Amniotic epithelial cell (primary cell): ENCODE results near the gene GALNT1.

Source experiments
- DNase-seq: peaks from one replicate; pipeline ENCODE4 v3.0.0-alpha.2; 2010; ENCODE audit warnings: low read depth

Gene GALNT1

DNA sequence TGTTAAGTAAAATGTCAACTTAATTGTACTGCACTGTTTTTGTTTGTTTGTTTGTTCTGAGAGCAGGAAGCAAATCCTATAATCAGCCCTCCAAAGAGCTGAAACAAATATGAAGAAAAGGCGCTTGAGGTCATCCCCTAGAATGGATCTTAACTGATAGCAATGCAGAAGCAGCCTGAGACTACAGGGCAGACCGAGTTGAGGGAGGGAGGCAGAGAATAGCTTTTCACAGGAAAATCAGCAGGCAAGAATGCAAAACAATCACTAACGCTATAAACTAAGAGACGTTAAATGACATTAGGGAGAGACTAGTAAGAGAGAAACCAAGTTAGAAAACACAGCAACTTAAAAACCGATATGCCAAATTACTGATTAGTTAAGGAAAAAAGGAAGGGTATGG is 37.2 kb downstream of the GALNT1 start:
- DNase-seq = peak; percentile 22

DNA sequence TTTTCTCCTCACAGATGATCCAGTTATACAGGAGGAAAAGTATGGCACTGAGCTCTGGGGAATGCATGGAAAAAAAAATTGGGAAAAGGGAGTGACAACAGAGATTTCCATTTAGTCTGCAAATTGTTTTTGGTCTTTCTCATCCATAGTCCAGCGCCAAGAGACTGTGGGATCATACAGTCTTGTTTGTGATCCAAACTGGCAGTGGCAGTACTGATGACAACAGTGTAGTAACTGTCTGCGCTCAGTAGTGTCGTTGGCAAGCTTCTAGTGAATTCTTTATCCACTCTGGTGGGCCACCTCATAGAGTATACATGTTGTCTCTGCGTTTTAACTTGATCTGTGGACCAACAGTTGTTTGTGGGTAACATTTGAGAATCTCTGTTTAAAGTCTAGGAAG is 37.9 kb downstream of the GALNT1 start:
- DNase-seq = no peak

DNA sequence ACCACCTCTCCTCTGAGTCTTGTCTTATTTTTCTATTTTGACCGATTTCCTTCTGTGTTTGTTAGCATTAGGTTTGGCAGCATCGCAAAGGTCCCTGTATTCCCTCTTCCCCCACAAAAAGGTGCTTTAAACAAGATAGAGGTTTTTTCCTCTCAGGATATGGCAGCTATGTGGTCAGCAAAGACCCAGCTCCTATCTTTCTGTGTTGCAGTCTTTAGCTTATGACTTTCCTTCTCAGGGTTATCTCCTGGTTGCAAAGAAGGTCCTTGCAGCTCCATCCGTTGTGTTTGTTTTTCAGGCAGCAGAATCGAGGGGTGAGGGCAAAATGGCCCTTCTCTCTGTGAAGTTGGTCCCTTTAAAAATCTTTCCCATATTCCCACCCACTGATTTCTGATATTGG is 38.4 kb downstream of the GALNT1 start:
- no peak for DNase-seq

DNA sequence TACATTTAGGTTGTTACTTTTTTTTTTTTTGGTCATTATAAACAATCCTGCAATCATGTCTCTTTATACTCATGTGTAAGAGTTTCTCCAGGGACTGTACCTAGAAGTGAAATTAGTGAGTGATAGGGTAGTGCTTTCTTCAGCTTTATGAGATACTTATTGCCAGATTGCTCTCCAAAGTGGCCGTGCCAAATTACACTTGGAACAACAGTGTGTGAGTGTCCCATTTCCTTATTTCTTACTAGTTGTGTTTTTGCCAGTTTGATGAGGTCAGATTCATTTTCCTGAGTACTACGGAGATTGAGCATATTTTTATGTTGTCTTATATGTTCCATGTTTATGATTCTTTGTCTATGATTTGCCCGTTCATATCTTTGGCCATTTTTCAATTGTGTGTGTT is 39.2 kb downstream of the GALNT1 start:
- no peak for DNase-seq

DNA sequence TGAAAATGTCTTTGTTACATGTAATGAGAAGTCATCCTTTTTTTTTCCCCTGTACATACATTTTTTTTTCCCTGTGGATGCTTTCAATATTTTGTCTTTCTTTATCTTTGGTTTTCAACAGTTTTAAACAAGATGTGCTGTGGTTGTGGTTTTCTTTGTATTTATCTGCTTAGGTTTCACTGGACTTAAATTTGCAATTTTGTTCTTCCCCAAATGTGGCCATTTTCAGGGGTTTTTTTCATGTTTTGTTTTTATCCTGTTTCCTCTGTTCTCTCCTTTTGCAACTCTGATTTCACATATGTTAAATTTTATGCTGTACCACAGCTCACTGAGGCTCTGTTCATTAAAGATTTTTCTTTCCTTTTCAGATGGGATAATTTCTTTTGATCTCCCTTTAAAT is 41.7 kb downstream of the GALNT1 start:
- no peak for DNase-seq

DNA sequence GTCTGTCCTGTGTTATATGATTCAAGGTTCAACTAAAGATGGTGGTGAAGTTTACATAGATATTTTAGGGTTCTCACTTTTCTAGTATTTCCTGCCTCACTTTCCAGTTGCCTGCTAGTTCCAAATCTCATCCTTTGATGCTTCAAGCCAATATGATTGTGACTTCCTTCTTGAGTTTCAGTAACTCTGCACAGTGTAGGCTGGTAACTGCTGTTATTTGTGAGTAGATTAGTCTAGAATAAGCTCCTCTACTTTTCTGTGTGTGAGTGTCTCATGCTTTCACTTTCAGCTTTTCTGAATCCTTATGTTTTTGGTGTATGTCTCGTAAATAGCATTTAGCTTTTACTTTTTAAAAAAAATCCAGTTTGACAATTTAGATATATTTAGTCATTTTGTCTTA is 42.6 kb downstream of the GALNT1 start:
- no peak for DNase-seq

DNA sequence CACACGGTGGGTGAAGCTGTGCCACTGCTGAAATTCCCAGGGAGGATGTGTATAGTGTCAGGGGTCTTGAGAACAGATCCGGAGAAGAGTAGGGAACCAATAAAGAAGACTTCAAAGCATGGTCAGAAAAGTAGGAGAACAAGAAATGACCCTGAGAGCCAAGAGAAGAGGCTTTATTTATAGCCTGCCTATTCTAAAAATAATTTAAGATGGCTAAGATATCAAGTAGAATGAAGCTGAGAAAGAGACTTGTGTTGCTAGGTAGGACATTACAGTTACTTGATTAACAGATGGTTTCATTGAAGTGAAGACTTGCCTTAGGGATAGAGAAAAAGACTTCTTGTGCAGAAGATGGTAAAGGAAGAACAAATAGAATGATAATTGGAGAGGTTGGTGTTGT is 43.7 kb downstream of the GALNT1 start:
- no peak for DNase-seq

DNA sequence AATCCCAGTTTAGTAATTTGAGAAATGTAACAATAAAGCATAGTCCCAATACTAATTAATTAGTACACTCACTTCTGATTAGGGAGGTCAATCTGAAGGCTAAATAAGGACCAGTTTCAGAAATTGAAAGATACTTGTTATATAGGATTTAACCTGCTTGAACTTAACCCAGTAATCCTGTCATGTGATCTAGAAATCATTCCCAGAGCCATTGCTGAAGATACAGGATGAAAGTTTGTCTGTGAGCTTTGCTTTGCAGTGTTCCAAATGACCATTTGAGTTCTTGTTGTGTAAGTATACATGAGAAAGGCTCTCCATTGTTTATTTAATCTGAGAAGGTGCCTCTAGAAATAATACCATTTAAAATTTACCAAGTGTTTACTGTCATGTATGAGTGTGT is 52.2 kb downstream of the GALNT1 start:
- no peak for DNase-seq

DNA sequence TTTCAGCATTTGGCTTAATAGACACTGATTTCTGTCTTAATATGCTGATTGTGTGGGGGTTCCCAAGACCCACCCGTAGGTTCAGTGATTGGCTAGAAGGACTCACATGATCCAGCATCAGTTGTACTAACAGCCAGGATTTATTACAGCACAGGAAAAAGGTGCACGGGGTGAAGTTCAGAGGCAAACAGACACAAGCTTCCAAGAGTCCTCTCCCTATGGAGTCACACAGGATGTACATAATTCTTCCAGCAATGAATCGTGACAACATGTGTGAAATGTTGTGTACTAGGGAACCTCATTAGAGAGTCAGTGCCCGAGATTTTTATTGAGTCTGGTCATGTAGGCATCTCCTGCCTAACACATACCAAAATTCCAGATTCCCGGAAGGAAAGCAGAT is 52.8 kb downstream of the GALNT1 start:
- DNase-seq = peak; percentile 13

DNA sequence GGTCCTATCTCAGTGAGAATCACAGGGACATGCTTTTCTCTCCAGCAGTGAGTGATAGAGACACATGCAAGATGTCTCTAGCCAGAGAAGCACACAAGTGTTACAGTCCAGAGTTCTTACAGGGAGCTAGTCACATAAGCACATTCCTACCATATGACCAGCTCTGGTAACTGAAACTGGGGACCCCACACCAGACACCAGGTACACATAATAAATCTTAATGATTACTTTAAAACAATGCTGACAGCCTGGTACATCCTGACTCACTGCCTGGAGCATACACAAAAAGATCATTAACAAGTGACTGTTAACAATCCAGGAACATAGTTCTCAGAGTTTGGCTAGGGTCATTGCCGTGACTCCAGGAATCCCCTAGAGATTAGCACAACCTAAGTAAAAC is 53.6 kb downstream of the GALNT1 start:
- DNase-seq = peak; percentile 65

DNA sequence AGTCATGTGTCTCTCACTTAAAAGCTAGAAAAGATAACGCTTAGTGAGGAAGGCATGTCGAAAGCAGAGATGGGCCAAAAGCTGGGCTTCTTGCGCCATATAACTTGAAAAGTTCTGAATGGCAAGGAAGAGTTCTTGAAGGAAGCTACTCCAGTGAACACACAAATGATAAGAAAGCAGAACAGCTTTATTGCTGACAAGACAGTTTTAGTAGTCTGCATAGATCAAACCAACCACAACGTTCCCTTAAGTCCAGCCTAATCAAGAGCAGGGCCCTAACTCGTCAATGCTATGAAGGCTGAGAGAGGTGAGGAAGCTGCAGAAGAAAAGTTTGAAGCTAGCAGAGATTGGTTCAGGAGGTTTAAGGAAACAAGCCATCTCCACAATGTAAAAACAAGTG is 55.7 kb downstream of the GALNT1 start:
- DNase-seq = no peak

DNA sequence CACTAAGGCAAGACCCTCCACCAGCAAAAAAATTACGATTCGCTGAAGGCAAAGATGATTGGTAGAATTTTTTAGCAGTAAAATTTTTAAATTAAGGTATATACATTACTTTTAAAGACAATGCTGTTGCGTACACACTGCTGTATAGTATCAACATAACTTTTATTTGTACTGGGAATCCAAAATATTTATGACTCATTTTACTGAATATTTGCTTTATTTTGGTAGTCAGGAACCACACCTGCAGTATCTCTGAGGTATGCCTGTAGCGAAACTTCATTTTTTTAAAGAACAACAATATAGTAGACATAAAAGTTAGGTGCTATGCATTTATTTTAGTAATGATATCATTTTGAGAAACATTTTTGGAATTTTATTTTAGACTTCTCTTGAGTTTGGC is 57.8 kb downstream of the GALNT1 start:
- DNase-seq = no peak

DNA sequence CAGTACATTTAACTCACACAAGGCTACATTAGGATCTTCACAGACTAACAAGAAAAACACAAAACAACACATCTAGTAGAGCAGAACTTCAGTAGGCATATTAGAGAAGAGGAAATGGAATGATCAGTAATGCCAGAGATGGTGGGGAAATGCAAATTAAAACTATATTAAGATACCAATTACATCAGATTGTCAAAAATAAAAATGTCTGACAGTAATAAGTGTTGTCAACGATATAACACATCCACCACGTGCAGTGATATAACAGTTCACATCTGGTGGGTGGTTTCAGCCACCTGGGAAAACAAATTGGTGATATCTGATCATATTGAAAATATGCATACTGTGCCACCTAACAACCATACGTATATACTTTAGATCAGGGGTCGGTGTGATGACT is 59.9 kb downstream of the GALNT1 start:
- no peak for DNase-seq

DNA sequence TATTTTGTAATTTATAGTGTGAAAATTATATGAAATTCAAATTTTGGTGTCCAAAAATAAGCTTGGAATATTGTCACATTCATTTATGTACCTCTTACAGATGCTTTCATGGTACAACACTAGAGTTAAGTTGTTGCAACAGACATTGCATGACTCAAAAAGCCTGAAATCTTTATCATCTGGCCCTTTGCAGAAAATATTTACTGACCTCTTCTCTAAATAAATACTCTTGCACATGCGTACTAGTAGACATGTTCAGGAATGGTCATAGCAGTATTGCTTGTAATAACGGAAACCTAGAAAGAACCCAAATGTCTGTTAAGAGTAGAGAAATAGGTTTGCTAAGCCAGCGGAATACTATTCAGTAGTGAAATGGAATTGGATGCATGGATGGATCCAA is 60.4 kb downstream of the GALNT1 start:
- peak; percentile 67 for DNase-seq

DNA sequence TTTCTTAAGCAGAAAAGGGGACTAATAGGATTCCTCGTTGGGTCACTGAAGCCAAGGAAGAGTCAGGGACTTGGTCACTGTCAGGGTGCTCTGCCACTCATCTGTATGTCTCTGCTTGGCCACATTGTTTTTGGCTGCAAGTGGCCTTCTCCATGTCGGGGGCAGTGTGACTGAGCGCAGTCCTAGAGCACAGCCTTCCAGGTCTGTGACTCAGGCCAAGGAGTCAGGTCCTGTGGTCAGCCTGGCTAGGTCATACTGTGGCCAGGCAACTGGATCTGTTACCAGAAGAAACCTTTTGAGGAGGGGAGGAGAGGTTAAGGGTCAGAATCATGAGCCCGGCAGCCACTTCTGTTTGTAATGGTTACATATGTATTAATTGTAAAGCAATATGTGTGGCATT is 61.3 kb downstream of the GALNT1 start:
- peak; percentile 9 for DNase-seq

DNA sequence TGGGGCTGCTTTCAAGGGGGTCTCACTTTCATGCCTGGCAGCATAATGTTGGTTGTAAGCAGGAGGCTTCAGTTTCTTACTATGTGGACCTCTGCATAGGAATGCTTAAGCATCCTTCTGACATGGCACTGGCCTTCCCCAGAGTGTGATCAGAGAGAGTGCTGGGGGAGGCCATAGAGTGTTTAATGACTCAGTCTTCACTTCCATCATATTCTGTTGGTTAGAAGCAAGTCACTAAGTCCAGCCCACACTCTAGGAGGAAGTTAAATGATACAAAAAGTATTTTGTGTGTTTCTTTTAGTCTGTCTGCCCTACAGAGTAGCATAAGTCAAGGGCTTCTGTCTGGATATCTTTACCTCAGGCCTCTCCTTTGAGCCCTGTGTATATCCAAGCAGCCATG is 64.9 kb downstream of the GALNT1 start:
- no peak for DNase-seq

DNA sequence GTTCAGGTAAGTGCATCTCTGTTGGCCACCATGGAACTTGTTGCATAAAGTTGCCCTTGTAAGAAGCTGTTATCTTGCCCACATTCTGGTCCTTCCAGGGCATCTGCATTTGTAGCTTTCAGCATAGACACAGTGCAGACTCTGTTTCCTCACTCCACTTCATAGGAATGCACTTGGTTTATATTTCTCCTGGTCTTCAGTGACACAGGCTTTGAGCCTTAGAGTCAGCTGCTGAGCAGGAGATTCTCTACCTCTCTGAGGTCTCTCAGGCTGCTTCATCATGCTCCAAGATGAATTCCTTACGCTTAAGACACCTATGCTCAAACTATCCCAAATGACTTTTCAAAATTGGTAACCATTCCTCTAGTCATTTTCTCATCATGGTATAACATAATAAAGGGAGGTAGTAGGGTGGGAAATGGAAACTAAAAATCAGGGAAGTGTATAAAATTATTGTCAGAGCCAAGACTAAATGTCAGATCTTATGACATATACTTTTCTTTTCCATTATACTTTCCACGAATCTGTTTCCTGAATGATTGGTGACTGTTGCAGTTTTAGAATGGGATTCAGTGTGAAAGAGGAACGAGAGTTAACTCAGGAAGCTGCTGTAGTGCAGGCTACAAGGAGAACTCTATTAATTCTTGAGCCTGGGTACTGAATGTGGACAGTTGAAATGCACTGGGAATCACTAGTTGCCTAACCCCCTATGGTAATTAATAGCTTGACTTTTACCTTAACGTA is 72.0 kb downstream of the GALNT1 start:
- DNase-seq = no peak

DNA sequence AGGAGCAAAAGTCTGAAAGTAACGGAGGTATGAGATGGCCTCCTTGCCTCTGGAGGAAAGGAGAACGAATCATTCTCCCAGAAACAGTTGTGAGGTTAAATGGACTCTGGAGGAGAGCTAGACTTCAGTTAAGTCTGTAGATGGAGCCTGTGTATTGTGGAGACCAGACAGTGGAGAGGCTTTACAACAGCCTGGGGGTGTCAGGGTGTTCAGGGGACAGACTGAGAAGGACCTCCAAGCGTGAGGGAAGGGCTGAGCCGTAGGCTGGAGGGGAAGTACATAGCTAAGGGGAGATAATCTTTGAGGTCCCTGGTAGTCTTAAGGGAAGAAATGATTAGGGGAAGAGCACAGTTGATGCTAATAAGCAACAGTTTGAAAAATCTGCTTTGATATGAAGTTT is 76.6 kb downstream of the GALNT1 start:
- no peak for DNase-seq

DNA sequence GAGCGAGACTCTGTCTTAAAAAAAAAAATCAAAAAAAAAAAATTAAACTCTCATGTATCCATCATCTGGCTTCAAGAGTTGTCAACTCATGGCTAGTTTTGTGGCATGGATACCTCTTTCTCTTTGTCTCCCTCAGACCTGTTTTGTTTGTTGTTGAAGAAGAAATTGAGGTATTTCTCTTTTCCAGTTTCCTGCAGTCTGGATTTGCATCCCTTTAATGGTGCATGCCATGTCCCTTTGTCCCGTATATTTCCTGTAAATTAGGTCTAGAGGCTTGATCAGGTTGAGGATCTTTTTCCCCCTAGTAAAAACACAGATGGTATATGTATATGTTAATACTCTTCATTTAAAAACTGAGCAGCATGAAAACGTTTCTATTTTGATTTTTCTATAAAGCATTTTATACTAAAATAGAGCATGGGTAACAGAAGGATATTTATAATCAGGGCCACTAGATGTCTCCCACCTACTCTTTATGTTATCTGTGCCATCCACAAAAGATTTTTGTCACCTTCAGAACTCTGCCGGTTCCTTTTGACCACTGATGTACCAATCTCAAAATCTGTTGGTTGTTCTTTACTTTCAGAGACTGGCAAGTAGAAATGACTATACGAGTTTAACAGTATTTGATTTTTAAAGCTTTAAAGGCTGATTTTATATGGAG is 80.1 kb downstream of the GALNT1 start:
- DNase-seq = no peak

DNA sequence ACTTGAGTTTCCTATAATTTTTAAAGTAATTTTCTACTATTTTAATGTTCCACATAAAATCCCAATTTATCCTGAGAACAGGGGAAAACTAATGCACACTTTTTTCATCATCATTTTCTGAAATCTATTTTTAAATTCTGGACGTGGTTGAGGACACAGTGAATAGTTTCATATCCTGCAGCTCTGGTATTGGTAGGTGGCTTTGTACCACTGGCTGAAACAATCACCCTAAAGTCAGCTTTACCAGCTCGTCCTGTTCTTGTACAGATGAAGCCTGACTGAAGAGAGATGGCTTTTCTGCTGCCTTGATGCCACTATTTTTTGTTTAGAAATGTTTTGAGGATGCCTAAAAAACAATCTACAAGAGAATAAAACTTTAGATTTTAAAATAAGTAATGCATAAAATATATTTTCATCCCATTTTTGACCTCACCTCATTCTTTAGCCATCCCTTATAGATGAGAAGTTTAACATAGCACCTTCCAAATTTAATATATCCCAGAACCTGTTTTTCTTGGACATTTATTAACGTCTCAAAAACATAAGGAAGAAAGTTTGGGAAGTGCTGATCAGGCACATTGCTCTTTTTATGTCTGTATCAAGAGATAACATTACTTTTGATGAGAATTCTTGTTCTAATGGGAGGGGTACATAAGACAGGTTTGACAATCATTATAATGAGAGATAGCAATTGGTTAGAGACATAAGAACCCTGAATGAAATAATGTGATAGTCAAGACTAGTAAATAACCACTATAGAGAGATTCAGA is 80.9 kb downstream of the GALNT1 start:
- no peak for DNase-seq

DNA sequence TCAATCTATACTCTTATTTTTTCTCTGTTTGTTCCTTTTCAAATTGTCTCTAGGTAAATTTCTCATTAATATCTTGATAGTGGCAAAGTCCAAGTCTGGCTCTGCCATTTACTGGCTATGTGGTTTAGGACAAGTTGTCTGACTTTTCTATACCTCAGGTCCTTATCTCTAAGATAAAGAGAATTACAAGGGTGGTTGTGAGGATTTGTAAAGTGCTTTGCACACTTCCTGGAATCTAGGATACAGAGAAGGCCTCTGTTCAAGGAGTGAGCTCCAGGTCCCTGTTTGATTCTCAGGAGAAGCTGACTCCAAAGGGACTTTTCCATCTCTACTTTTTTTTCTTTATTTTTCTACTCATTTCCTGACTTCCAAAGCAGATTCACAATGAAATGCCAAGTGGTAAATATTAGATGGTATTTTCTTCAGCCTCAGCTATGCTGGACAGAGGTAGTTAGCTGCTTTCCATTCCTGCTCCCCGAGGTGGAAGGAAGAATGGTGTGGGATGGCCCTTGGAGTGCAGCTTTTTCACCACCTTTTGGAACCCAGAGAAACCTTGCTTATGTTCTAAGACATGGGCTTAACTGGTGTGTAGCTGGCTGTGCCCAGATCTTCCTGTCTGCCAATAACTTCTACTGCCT is 90.5 kb downstream of the GALNT1 start:
- DNase-seq = peak; percentile 16

DNA sequence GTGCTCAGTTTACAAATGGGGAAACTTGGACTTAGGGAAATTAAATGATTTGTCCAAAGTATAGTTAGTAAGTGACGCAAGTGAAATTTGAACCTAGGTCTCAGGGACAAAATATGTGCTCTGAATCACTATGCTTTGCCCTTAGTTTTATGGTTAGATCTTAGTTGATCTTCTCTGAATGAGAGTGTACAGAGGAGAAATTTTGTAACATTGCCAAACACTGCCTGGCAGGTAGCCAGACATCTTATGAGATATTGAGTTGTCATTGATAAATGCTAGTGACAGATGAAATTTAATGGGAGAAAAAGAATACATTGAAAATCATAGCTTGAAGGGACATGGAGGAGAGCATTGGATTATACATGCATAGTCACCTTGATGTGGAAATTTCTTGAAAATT is 91.4 kb downstream of the GALNT1 start:
- peak; percentile 8 for DNase-seq

DNA sequence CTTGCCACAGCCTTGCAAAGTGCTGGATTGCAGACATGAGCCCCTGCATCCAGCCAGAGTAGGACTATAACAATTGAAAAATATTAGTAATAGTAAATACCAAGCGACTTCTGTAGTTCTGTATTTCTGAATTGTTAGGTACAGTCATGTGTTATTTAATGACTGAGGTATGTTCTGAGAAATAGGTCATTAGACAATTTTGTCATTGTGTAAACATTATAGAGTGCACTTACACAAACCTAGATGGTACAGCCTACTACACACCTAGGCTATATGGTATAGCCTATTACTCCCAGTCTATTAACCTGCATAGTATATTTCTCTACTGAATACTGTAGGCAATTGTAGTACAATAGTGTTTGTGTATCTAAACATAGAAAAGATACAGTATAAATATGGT is 92.1 kb downstream of the GALNT1 start:
- DNase-seq = no peak
